Effector memory CD8-positive, alpha-beta T cell (primary cell): ENCODE measurements around the gene B3GLCT.
"Not testable (repeated sequence)": the region's sequence is repeated elsewhere in the genome, so short reads cannot be mapped to it uniquely, and the experiment has no call there.

Experiments
- ATAC-seq: fragments of 150-1000 bp; cut with Tn5 transposase; replicated peaks from 2 replicates; pipeline ENCODE4 v1.10.0; 2021; ENCODE audit warnings: mild to moderate bottlenecking, moderate library complexity
- DNase-seq, 3 experiments: peaks; one replicate each; pipeline ENCODE4 v3.0.0; 2021
- H3K27ac Mint-ChIP-seq, 2 donors: one replicate each; pipeline ENCODE4 v1.8.0; 2022; ENCODE audit warnings: mild to moderate bottlenecking in 2 of 2, mixed read lengths in 2 of 2, moderate library complexity in 2 of 2
- H3K27me3 Mint-ChIP-seq, 2 donors: one replicate each; pipeline ENCODE4 v1.8.0; 2022; ENCODE audit warnings: mixed read lengths in 2 of 2
- H3K36me3 Mint-ChIP-seq: one replicate; pipeline ENCODE4 v1.8.0; 2022; ENCODE audit warnings: mild to moderate bottlenecking, moderate library complexity, mixed read lengths; ENCODE audit not compliant: insufficient read depth
- H3K4me1 Mint-ChIP-seq, 2 donors: one replicate each; pipeline ENCODE4 v1.8.0; 2022; ENCODE audit warnings: low read depth in 2 of 2, mixed read lengths in 2 of 2
- H3K4me3 Mint-ChIP-seq, 2 donors: one replicate each; pipeline ENCODE4 v1.8.0; 2022; ENCODE audit warnings: mild to moderate bottlenecking in 2 of 2, mixed read lengths in 2 of 2, moderate library complexity in 2 of 2
- H3K9me3 Mint-ChIP-seq, 2 donors: one replicate each; pipeline ENCODE4 v1.8.0; 2022; ENCODE audit warnings: mixed read lengths in 2 of 2

The B3GLCT gene

DNA sequence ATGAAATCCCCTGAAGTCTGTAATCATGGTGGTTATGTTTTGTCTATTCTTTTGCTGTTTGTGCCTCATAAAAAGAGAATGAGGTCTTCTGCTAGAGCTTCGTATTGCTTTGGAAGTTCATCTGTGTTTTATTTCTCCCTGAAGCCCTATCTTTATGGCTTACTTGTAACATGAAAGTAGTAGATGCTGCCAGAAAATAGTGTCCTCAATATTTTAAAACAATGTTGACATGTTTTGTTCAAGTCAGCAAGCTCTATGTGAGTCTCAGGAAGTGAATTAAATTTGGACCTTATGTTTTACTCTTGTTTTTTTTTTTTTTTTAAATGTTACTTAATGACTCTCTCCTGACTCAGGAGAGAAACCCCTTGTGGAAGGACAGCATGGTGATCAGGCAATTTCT, 130.5 kb downstream of the B3GLCT start:
- peaks cover 14% of the 10 kb centered on the region for H3K36me3 Mint-ChIP-seq
- H3K4me3 Mint-ChIP-seq: no peak overlapping the region
- no peak for DNase-seq
- no peak overlapping the region for H3K27ac Mint-ChIP-seq
- H3K9me3 Mint-ChIP-seq: peaks cover 0 to 7% of the 10 kb centered on the region in 2 donors
- peaks cover 0 to 7% of the 10 kb centered on the region in 2 donors for H3K27me3 Mint-ChIP-seq
- no peak for ATAC-seq
- no peaks in the 10 kb centered on the region for H3K4me1 Mint-ChIP-seq

DNA sequence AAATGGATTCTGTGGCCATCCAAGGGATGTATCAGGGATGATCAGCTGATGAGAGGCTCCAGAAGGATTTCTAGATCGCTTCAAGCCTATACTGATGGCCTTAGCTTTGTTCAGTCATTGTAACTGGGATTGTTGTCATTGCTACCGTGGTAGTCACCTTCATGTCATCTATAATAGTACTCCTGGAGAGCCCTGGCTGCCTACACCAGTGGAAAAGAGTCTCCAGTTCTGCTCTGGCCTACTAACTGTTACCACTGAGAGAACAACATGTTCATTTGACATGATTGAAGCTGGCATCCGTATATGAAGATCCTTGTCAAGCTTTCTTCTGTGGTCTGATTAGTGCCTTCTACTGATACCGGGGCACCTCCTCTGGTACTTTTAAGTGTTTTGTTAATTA, 131.3 kb downstream of the B3GLCT start:
- Mint-ChIP-seq H3K9me3 (peaks cover 0 to 10% of the 10 kb centered on the region in 2 donors), H3K27me3 (peaks cover 3 to 9% of the 10 kb centered on the region in 2 donors), H3K4me3 (no peak overlapping the region), H3K4me1 (no peaks in the 10 kb centered on the region), H3K36me3 (peaks cover 14% of the 10 kb centered on the region), H3K27ac (no peak overlapping the region)
- no peak for DNase-seq
- no peak for ATAC-seq

DNA sequence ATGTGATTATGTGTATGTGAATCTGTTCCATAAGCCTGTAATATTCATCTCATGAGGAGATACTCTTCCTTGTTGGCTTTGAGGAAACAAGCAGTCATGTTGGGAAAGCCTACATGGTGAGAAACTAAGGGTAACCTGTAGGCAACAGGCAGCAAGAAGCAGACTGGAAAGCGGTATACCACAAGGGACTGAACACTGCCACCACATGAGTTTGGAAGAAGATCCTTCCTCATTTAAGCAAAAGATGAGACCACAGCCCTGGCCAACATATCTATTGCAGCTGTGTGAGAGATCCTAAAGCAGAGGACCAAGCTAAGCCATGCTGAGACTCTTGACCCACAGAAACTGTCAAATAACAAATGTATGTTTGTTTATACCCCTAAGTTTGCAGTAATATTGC, 134.8 kb downstream of the B3GLCT start:
- Mint-ChIP-seq H3K4me1 (no peaks in the 10 kb centered on the region), H3K4me3 (no peak overlapping the region), H3K27me3 (peaks cover 12 to 13% of the 10 kb centered on the region in 2 donors), H3K36me3 (peaks cover 5% of the 10 kb centered on the region), H3K27ac (no peak overlapping the region), H3K9me3 (peaks cover 2 to 10% of the 10 kb centered on the region in 2 donors)
- DNase-seq (no peak), ATAC-seq (no peak)

DNA sequence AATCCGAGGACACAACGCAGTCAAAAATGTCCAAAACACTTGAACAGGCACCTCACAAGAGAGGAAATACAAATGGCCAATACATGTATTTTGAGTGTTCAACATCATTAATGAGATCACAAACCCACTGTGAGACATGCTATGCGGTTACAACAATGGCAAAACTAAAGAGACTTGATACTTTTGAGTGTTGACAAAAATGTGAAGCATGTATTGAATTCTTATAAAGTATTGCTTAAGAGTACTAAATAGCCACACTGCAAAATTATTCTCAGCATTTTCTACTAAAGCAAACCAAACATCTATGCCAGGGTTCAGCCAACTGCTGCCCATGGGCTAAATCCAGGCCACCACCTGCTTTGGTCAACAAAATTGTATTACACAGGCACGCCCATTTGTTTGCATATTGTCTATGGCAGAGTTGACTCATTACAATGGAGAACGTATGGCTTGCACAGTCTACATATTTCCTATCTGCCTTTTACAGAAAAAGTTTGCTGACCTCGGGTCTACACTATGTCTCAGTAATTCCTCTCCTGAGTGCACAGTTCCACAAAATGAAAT, 135.3 kb downstream of the B3GLCT start:
- Mint-ChIP-seq H3K27me3 (peaks cover 12 to 13% of the 10 kb centered on the region in 2 donors), H3K4me1 (no peaks in the 10 kb centered on the region), H3K36me3 (peaks cover 5% of the 10 kb centered on the region), H3K9me3 (peaks cover 2 to 8% of the 10 kb centered on the region in 2 donors), H3K4me3 (no peak overlapping the region), H3K27ac (no peak overlapping the region)
- ATAC-seq (no peak), DNase-seq (no peak)

DNA sequence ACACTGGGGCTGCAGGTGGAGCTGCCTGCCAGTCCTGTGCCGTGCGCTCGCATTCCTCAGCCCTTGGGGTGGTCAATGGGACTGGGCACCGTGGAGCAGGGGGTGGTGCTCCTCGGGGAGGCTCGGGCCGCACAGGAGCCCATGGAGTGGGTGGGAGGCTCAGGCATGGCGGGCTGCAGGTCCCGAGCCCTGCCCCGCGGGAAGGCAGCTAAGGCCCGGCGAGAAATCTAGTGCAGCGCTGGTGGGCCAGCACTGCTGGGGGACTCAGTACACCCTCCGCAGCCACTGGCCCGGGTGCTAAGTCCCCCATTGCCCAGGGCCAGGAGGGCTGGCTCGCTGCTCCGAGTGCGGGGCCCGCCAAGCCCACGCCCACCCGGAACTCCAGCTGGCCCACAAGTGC, 139.8 kb downstream of the B3GLCT start:
- H3K27me3 Mint-ChIP-seq: peaks cover 9 to 12% of the 10 kb centered on the region in 2 donors
- not testable (repeated sequence) for H3K9me3 Mint-ChIP-seq, ATAC-seq, H3K36me3 Mint-ChIP-seq, H3K4me3 Mint-ChIP-seq, DNase-seq, H3K27ac Mint-ChIP-seq, H3K4me1 Mint-ChIP-seq

DNA sequence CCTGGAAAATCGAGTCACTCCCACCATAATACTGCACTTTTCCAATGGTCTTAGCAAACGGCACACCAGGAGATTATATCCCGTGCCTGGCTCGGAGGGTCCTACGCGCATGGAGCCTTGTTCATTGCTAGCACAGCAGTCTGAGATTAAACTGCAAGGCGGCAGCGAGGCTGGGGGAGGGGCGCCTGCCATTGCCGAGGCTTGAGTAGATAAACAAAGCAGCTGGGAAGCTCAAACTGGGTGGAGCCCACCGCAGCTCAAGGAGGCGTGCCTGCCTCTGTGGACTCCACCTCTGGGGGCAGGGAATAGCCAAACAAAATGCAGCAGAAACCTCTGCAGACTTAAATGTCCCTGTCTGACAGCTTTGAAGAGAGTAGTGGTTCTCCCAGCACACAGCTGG, 141.1 kb downstream of the B3GLCT start:
- H3K4me3 Mint-ChIP-seq, H3K9me3 Mint-ChIP-seq, H3K4me1 Mint-ChIP-seq, H3K36me3 Mint-ChIP-seq, H3K27ac Mint-ChIP-seq, DNase-seq, ATAC-seq: not testable (repeated sequence)
- peaks cover 6 to 11% of the 10 kb centered on the region in 2 donors for H3K27me3 Mint-ChIP-seq

GRCh38 chr13:31346891-31347290, 147.1 kb downstream of the B3GLCT start:
- Mint-ChIP-seq H3K36me3 (no peaks in the 10 kb centered on the region), H3K4me3 (no peak overlapping the region), H3K27ac (no peak overlapping the region), H3K4me1 (no peaks in the 10 kb centered on the region), H3K27me3 (peaks cover 6 to 23% of the 10 kb centered on the region in 2 donors), H3K9me3 (no peaks in the 10 kb centered on the region)
- ATAC-seq: no peak
- no peak for DNase-seq

DNA sequence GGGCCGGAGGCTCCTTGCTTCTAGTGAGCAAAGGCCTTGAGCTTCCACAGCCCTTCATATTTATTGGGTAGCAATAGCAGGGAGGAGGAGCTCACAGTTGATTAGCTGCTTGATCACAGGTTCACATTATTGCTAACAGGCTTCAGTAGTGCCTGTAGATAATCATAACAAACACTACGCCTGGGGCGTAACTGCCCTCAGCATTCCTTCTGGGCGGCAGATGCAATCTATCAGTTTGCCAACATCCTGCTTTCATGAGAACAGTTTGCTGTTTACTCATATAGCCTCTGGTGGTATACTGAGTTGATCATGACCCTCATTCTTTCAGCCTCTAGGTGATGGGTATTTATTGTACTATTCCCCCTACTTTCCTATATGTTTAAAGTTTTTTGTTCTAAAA, 149.4 kb downstream of the B3GLCT start:
- no peak for DNase-seq
- H3K4me3 Mint-ChIP-seq: no peak overlapping the region
- ATAC-seq: no peak
- H3K36me3 Mint-ChIP-seq: no peaks in the 10 kb centered on the region
- H3K4me1 Mint-ChIP-seq: no peaks in the 10 kb centered on the region
- peaks cover 0 to 3% of the 10 kb centered on the region in 2 donors for H3K9me3 Mint-ChIP-seq
- no peak overlapping the region for H3K27ac Mint-ChIP-seq
- peaks cover 12 to 45% of the 10 kb centered on the region in 2 donors for H3K27me3 Mint-ChIP-seq

DNA sequence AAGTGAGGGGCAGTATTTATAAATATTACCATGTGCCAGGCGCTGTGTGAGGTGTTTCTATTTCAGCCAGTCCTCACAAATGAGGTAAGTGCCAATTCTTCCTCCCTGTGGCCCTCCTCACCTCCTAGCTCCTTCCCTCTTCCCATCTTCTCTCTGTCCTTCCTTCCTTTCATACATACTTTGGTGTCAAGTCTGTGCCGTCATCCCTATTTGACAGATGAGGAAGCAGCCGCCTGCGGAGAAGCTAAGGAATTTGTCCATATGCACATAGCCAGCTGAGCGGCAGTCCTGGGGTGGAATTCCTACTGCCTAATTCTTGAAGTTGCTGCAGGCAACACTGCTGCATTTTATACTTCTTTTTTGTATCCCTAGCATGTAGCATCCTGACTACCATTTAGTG, 150.8 kb downstream of the B3GLCT start:
- ATAC-seq (no peak), DNase-seq (no peak)
- Mint-ChIP-seq H3K27me3 (peaks cover 12 to 45% of the 10 kb centered on the region in 2 donors), H3K4me1 (no peaks in the 10 kb centered on the region), H3K9me3 (peaks cover 9% of the 10 kb centered on the region in 2 donors), H3K4me3 (no peak overlapping the region), H3K36me3 (no peaks in the 10 kb centered on the region), H3K27ac (no peak overlapping the region)

- Mint-ChIP-seq H3K36me3 (no peaks in the 10 kb centered on the region), H3K27ac (no peak overlapping the region), H3K4me3 (no peak overlapping the region), H3K4me1 (no peaks in the 10 kb centered on the region), H3K27me3 (peaks cover 12 to 45% of the 10 kb centered on the region in 2 donors), H3K9me3 (peaks cover 16% of the 10 kb centered on the region in 2 donors)
- ATAC-seq (no peak), DNase-seq (no peak)
Observed at GRCh38 chr13:31351376-31351775, 151.6 kb downstream of the B3GLCT start.

DNA sequence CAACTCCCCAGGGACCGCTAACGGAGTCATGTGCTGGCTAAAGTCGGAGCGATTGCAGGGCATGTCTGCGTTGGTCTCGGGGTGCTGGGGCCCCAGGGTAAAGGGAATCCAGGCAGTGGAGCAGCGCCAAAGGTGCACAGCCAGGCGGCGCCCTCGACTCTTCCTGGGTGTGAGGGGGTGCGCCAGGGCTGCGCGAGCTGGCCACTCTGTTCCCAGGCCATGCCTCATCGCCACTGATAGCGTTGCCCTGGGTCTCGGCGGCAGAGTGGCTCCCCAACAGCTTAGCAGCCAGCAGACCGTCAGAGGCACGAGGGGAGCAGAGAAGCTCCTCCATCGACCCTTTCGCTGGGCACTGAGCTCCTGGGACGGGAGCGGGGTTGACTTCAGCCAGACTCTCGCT, 152.7 kb downstream of the B3GLCT start:
- no peak overlapping the region for H3K27ac Mint-ChIP-seq
- no peak for DNase-seq
- H3K27me3 Mint-ChIP-seq: peaks cover 12 to 45% of the 10 kb centered on the region in 2 donors
- H3K36me3 Mint-ChIP-seq: no peaks in the 10 kb centered on the region
- H3K4me3 Mint-ChIP-seq: no peak overlapping the region
- peaks cover 16 to 17% of the 10 kb centered on the region in 2 donors for H3K9me3 Mint-ChIP-seq
- ATAC-seq: no peak
- no peaks in the 10 kb centered on the region for H3K4me1 Mint-ChIP-seq

GRCh38 chr13:31355001-31355400, 155.2 kb downstream of the B3GLCT start:
- no peaks in the 10 kb centered on the region for H3K36me3 Mint-ChIP-seq
- H3K9me3 Mint-ChIP-seq: peaks cover 16 to 17% of the 10 kb centered on the region in 2 donors
- no peaks in the 10 kb centered on the region for H3K4me1 Mint-ChIP-seq

GRCh38 chr13:31356991-31357390, 157.2 kb downstream of the B3GLCT start:
- peaks cover 6 to 30% of the 10 kb centered on the region in 2 donors for H3K27me3 Mint-ChIP-seq
- ATAC-seq: no peak

More at GRCh38 chr13:31355001-31355400, 155.2 kb downstream of the B3GLCT start:
- Mint-ChIP-seq H3K4me3 (no peak overlapping the region), H3K27ac (no peak overlapping the region), H3K27me3 (peaks cover 7 to 39% of the 10 kb centered on the region in 2 donors)
- DNase-seq (no peak), ATAC-seq (no peak)

GRCh38 chr13:31357581-31357980, 157.8 kb downstream of the B3GLCT start:
- no peaks in the 10 kb centered on the region for H3K4me1 Mint-ChIP-seq
- peaks cover 16 to 17% of the 10 kb centered on the region in 2 donors for H3K9me3 Mint-ChIP-seq
- ATAC-seq: no peak
- no peak for DNase-seq
- H3K27me3 Mint-ChIP-seq: peaks cover 11 to 30% of the 10 kb centered on the region in 2 donors
- no peaks in the 10 kb centered on the region for H3K36me3 Mint-ChIP-seq
- no peak overlapping the region for H3K27ac Mint-ChIP-seq
- H3K4me3 Mint-ChIP-seq: no peak overlapping the region

More at GRCh38 chr13:31356991-31357390, 157.2 kb downstream of the B3GLCT start:
- Mint-ChIP-seq H3K9me3 (peaks cover 16 to 17% of the 10 kb centered on the region in 2 donors), H3K4me3 (no peak overlapping the region), H3K4me1 (no peaks in the 10 kb centered on the region), H3K36me3 (no peaks in the 10 kb centered on the region), H3K27ac (no peak overlapping the region)
- no peak for DNase-seq
